T-helper 1 cell treated with Interleukin-12 subunit alpha and Interleukin-12 subunit beta and Interleukin-4 antibody, amounts not matched to agents 30 ng/mL and 1 ng/mL, for 36 hours (primary cell): ENCODE results near the gene MTRR. TPM values are rescaled to one million over a fixed set of nuclear protein-coding genes. Genes with fewer than 3 reads are reported as not detected.

Experiments used
- intact Hi-C: fragments of 100-400 bp; cut with micrococcal nuclease; formaldehyde crosslinking; loops from one replicate; pipeline ENCODE4 v1.15.1; 2024
- total RNA-seq: library from RNA; stranded (reverse); gene quantifications from 2 replicates; pipeline ENCODE4 v1.2.3, GENCODE V29; 2022

The MTRR gene
- total RNA-seq, 1 donor from 2014 or later, result 64.5 TPM

GRCh38 chr5:7856855-7857254 lies 12.1 kb upstream of the MTRR start:
- intact Hi-C loops, result loop anchor here (2.0 to 5.0 kb wide), 3 partner anchors 780 to 1092 kb away; no protein-coding TSS in a partner anchor

- intact Hi-C loops, result loop anchor here (2.0 to 5.0 kb wide), 3 partner anchors 780 to 1093 kb away; no protein-coding TSS in a partner anchor
Observed at GRCh38 chr5:7857361-7857760, 11.6 kb upstream of the MTRR start.

GRCh38 chr5:7857926-7858632 lies 10.9 kb upstream of the MTRR start:
- intact Hi-C loops, result loop anchor here (1.0 to 5.0 kb wide), 4 partner anchors 11 to 1093 kb away; partner anchors contain the start of genes FASTKD3 and MTRR

- intact Hi-C loops, result no loop called here
Observed at GRCh38 chr5:7866196-7866595, 2.8 kb upstream of the MTRR start.

- intact Hi-C loops, result no loop called here
Observed at GRCh38 chr5:7867260-7867659, 1.7 kb upstream of the MTRR start.

GRCh38 chr5:7868427-7868772 lies 548 bp upstream of the MTRR start:
- intact Hi-C loops, result loop anchor here (1.0 to 2.0 kb wide), 3 partner anchors 18 to 1490 kb away; partner anchors contain the start of gene MED10

GRCh38 chr5:7869474-7870136 lies 657 bp downstream of the MTRR start:
- intact Hi-C loops, result loop anchor here (1.0 to 2.0 kb wide), 9 partner anchors 9 to 1236 kb away; partner anchors contain the start of genes NSUN2 and SRD5A1

GRCh38 chr5:7871653-7872052 lies 2.7 kb downstream of the MTRR start:
- intact Hi-C loops, result loop anchor here (2.0 kb wide), 1 partner anchor 585 kb away; no protein-coding TSS in a partner anchor

- intact Hi-C loops, result no loop called here
Observed at GRCh38 chr5:7872517-7873130, 3.7 kb downstream of the MTRR start.

GRCh38 chr5:7873216-7873615 lies 4.3 kb downstream of the MTRR start:
- intact Hi-C loops, result no loop called here

GRCh38 chr5:7874639-7875038 lies 5.7 kb downstream of the MTRR start:
- intact Hi-C loops, result no loop called here

GRCh38 chr5:7875151-7875550 lies 6.2 kb downstream of the MTRR start:
- intact Hi-C loops, result no loop called here

- intact Hi-C loops, result no loop called here
Observed at GRCh38 chr5:7876867-7877266, 7.9 kb downstream of the MTRR start.

- intact Hi-C loops, result loop anchor here (1.0 kb wide), 2 partner anchors 9 to 17 kb away; partner anchors contain the start of genes FASTKD3 and MTRR
Observed at GRCh38 chr5:7877851-7878250, 8.9 kb downstream of the MTRR start.

GRCh38 chr5:7878381-7878873 lies 9.5 kb downstream of the MTRR start:
- intact Hi-C loops, result loop anchor here (1.0 kb wide), 2 partner anchors 9 to 17 kb away; partner anchors contain the start of genes FASTKD3 and MTRR

GRCh38 chr5:7881091-7881490 lies 12.1 kb downstream of the MTRR start:
- intact Hi-C loops, result no loop called here

- intact Hi-C loops, result no loop called here
Observed at GRCh38 chr5:7881816-7882215, 12.9 kb downstream of the MTRR start.

GRCh38 chr5:7882926-7883325 lies 14.0 kb downstream of the MTRR start:
- intact Hi-C loops, result no loop called here

- intact Hi-C loops, result no loop called here
Observed at GRCh38 chr5:7884491-7885267, 15.7 kb downstream of the MTRR start.

- intact Hi-C loops, result loop anchor here (2.0 kb wide), 2 partner anchors 18 to 1322 kb away; partner anchors contain the start of genes FASTKD3 and MTRR
Observed at GRCh38 chr5:7886849-7887475, 18.0 kb downstream of the MTRR start.
